ENCODE results near the gene LDLRAD4. TPM values are rescaled to one million over a fixed set of nuclear protein-coding genes. Genes with fewer than 3 reads are reported as not detected.
A peak's percentile ranks its signal among the peaks of the same experiment; 100 is the strongest.

LDLRAD4 gene
- total and polyA plus RNA-seq, 8 donors: 2.0 to 47.9 (median 9.0) TPM

GRCh38 chr18:13376298-13376840 lies 157.8 kb downstream of the LDLRAD4 start:
- intact Hi-C loops (cut with DNase I; ENCODE audit: low total_unique reads): no loop called here
- DNase-seq: no peak
- Histone ChIP-seq H3K27me3 (no peaks in the 10 kb centered on the region), H3K36me3 (no peaks in the 10 kb centered on the region), H3K4me3 (no peak overlapping the region), H3K9me3 (no peaks in the 10 kb centered on the region), H3K4me1 (peaks cover 11 to 46% (median 28%) of the 10 kb centered on the region in 4 donors), H3K27ac (peak overlapping the region in 3 of 5 donors; percentile 29 to 61 (median 52))
- TF ChIP-seq, protein P1, sequence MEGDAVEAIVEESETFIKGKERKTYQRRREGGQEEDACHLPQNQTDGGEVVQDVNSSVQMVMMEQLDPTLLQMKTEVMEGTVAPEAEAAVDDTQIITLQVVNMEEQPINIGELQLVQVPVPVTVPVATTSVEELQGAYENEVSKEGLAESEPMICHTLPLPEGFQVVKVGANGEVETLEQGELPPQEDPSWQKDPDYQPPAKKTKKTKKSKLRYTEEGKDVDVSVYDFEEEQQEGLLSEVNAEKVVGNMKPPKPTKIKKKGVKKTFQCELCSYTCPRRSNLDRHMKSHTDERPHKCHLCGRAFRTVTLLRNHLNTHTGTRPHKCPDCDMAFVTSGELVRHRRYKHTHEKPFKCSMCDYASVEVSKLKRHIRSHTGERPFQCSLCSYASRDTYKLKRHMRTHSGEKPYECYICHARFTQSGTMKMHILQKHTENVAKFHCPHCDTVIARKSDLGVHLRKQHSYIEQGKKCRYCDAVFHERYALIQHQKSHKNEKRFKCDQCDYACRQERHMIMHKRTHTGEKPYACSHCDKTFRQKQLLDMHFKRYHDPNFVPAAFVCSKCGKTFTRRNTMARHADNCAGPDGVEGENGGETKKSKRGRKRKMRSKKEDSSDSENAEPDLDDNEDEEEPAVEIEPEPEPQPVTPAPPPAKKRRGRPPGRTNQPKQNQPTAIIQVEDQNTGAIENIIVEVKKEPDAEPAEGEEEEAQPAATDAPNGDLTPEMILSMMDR (IDR thresholded peaks at IDR 0.05): no peak
- no peak for TF ChIP-seq POLR2A (IDR thresholded peaks at IDR 0.05)
- no peak for TF ChIP-seq EP300 (IDR thresholded peaks at IDR 0.05)
- TF ChIP-seq POLR2AphosphoS5 (IDR thresholded peaks at IDR 0.05): no peak
- WGBS, 5 donors: 87 to 94% (median 89%) methylated on average over 23 of the region's 23 CpGs

GRCh38 chr18:13376841-13377351 lies 158.3 kb downstream of the LDLRAD4 start:
- peak in 1 of 2 donors; percentile 47 for DNase-seq
- H3K9me3 ChIP-seq: no peaks in the 10 kb centered on the region
- H3K4me3 ChIP-seq: no peak overlapping the region
- no peaks in the 10 kb centered on the region for H3K36me3 ChIP-seq
- intact Hi-C loops (cut with DNase I; ENCODE audit: low total_unique reads): no loop called here
- no peaks in the 10 kb centered on the region for H3K27me3 ChIP-seq
- peaks cover 11 to 52% (median 32%) of the 10 kb centered on the region in 4 donors for H3K4me1 ChIP-seq
- 72 to 90% (median 84%) methylated on average over 13 to 14 of the region's 14 CpGs for WGBS, 5 donors
- peak overlapping the region in 1 of 5 donors; percentile 29 for H3K27ac ChIP-seq
- TF ChIP-seq, protein P1 (IDR thresholded peaks at IDR 0.05): no peak
- no peak for TF ChIP-seq POLR2A (IDR thresholded peaks at IDR 0.05)
- no peak for TF ChIP-seq POLR2AphosphoS5 (IDR thresholded peaks at IDR 0.05)
- no peak for TF ChIP-seq EP300 (IDR thresholded peaks at IDR 0.05)

DNA sequence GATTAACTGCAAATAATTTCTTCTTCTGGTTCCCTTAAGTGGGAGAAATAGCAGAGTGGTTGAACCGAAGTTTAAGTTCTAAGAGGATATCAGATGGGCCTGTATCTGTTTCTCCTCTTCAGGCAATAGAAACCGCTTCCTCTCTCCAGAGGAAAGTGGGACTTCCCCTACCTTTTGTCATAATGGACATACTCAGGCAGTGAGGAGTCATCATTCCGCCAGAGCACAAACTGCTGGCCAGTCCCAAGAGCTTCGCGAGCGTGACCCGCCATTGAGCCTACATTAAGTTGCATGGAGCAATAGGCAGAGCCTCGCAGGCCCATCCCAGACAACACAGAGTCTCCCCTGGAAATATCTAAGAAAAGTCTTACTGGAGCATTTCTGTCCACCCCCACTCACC lies 158.9 kb downstream of the LDLRAD4 start:
- DNase-seq: no peak
- WGBS, 5 donors: 82 to 92% (median 88%) methylated on average over 8 of the region's 8 CpGs
- intact Hi-C loops (cut with DNase I; ENCODE audit: low total_unique reads): no loop called here
- TF ChIP-seq, protein P1 (IDR thresholded peaks at IDR 0.05): no peak
- TF ChIP-seq POLR2AphosphoS5 (IDR thresholded peaks at IDR 0.05): no peak
- no peak for TF ChIP-seq POLR2A (IDR thresholded peaks at IDR 0.05)
- Histone ChIP-seq H3K27ac (no peak overlapping the region), H3K27me3 (no peaks in the 10 kb centered on the region), H3K9me3 (no peaks in the 10 kb centered on the region), H3K36me3 (no peaks in the 10 kb centered on the region), H3K4me1 (peaks cover 15 to 58% (median 34%) of the 10 kb centered on the region in 4 donors), H3K4me3 (no peak overlapping the region)

GRCh38 chr18:13378150-13378549 lies 159.6 kb downstream of the LDLRAD4 start:
- intact Hi-C loops (cut with DNase I; ENCODE audit: low total_unique reads): no loop called here
- Histone ChIP-seq H3K9me3 (no peaks in the 10 kb centered on the region), H3K27ac (no peak overlapping the region), H3K27me3 (no peaks in the 10 kb centered on the region), H3K4me3 (no peak overlapping the region), H3K4me1 (peaks cover 21 to 64% (median 39%) of the 10 kb centered on the region in 4 donors), H3K36me3 (no peaks in the 10 kb centered on the region)
- TF ChIP-seq POLR2A (IDR thresholded peaks at IDR 0.05): no peak
- TF ChIP-seq, protein P1 (IDR thresholded peaks at IDR 0.05): no peak
- no peak for TF ChIP-seq POLR2AphosphoS5 (IDR thresholded peaks at IDR 0.05)
- TF ChIP-seq EP300 (IDR thresholded peaks at IDR 0.05): no peak
- no peak for DNase-seq
- 82 to 87% (median 85%) methylated on average over 9 of the region's 9 CpGs for WGBS, 5 donors

Data from stomach (tissue), 9 donors.